IPS-20b (cell line): ENCODE data around the gene CACNB2.

Source experiments
- H3K27ac ChIP-seq: one replicate; pipeline ENCODE4 v1.5.1; 2013; ENCODE audit warnings: low read length
- H3K27me3 ChIP-seq: 2 replicates; pipeline ENCODE4 v1.6.1; 2013; ENCODE audit warnings: mild to moderate bottlenecking, low read length, inconsistent platforms; ENCODE audit not compliant: insufficient read depth
- H3K36me3 ChIP-seq: 2 replicates; pipeline ENCODE4 v1.6.1; 2013; ENCODE audit warnings: low read depth, mild to moderate bottlenecking, inconsistent platforms, low read length, moderate library complexity; ENCODE audit not compliant: insufficient read depth
- H3K4me1 ChIP-seq: 2 replicates; pipeline ENCODE4 v1.6.1; 2013; ENCODE audit warnings: mild to moderate bottlenecking, control low read depth, inconsistent platforms, low read length, moderate library complexity; ENCODE audit not compliant: insufficient read depth
- H3K4me3 ChIP-seq: 2 replicates; pipeline ENCODE4 v1.5.1; 2013; ENCODE audit warnings: mild to moderate bottlenecking, low read length, inconsistent platforms
- H3K9ac ChIP-seq: 2 replicates; pipeline ENCODE4 v1.6.1; 2013; ENCODE audit warnings: low read depth, mild to moderate bottlenecking, inconsistent platforms, low read length, moderate library complexity
- H3K9me3 ChIP-seq: 2 replicates; pipeline ENCODE4 v1.6.1; 2013; ENCODE audit warnings: mild to moderate bottlenecking, low read depth, low read length, inconsistent platforms; ENCODE audit not compliant: insufficient read depth

CACNB2 gene

DNA sequence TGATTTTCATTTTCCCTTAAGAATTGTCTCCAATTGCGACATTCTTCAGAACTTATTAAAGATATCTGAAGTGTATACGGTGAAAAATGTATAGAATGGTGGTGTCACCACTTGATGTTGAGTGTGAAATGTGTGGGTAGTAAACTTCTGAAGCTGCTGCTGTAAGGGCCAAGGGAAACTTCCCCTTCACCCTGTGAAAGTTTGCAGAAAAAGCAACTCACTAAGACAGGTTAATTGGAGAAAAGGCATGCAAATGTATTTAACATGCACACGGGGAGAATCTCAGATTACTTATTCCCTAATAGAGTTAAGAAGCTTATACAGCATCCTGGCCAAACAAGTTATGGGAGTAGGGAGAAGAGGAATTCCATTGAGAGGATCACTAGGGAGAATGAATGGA lies 338.1 kb downstream of the CACNB2 start:
- H3K27me3 ChIP-seq, result no peaks in the 10 kb centered on the region

DNA sequence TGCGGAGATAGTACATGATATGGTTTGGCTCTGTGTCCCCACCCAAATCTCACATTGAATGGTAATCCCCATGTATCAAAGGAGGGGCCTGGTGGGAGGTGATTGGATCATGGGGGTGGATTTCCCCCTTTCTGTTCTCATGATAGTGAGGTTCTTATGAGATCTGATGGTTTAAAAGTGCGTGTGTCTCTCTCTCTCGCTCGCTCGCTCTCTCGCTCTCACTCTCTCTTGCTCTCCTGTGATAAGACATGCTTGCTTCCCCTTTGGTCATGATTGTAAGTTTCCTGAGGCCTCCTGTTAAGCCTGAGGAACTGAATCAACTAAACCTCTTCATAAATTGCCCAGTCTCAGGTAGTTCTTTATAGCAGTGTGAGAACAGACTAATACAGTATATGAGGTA lies 339.3 kb downstream of the CACNB2 start:
- Histone ChIP-seq H3K4me3 (no peak overlapping the region), H3K9me3 (no peaks in the 10 kb centered on the region), H3K27ac (no peak overlapping the region), H3K4me1 (0 out of 2 replicates have a peak, but pooled peaks cover 3% of the 10 kb centered on the region), H3K36me3 (no peaks in the 10 kb centered on the region), H3K27me3 (no peaks in the 10 kb centered on the region), H3K9ac (no peak overlapping the region)

More for the DNA sequence above, 338.1 kb downstream of the CACNB2 start:
- no peak overlapping the region for H3K4me3 ChIP-seq
- 0 out of 2 replicates have a peak, but pooled peaks cover 3% of the 10 kb centered on the region for H3K4me1 ChIP-seq
- H3K9me3 ChIP-seq, result no peaks in the 10 kb centered on the region
- no peak overlapping the region for H3K9ac ChIP-seq
- H3K36me3 ChIP-seq, result no peaks in the 10 kb centered on the region
- H3K27ac ChIP-seq, result no peak overlapping the region

GRCh38 chr10:18483516-18484186 lies 343.4 kb downstream of the CACNB2 start:
- Histone ChIP-seq H3K27ac (no peak overlapping the region), H3K4me3 (no peak overlapping the region), H3K4me1 (no peaks in the 10 kb centered on the region), H3K36me3 (no peaks in the 10 kb centered on the region), H3K9me3 (no peaks in the 10 kb centered on the region), H3K27me3 (no peaks in the 10 kb centered on the region), H3K9ac (no peak overlapping the region)

- Histone ChIP-seq H3K4me1 (no peaks in the 10 kb centered on the region), H3K4me3 (no peak overlapping the region), H3K36me3 (no peaks in the 10 kb centered on the region), H3K27me3 (no peaks in the 10 kb centered on the region), H3K9ac (no peak overlapping the region), H3K9me3 (no peaks in the 10 kb centered on the region), H3K27ac (no peak overlapping the region)
Observed at GRCh38 chr10:18486438-18486837, 346.2 kb downstream of the CACNB2 start.

- no peaks in the 10 kb centered on the region for H3K4me1 ChIP-seq
- no peak overlapping the region for H3K4me3 ChIP-seq
- H3K9me3 ChIP-seq, result no peaks in the 10 kb centered on the region
- H3K9ac ChIP-seq, result no peak overlapping the region
- no peaks in the 10 kb centered on the region for H3K27me3 ChIP-seq
- H3K27ac ChIP-seq, result no peak overlapping the region
- no peaks in the 10 kb centered on the region for H3K36me3 ChIP-seq
Observed at GRCh38 chr10:18490755-18491154, 350.5 kb downstream of the CACNB2 start.

- no peak overlapping the region for H3K9ac ChIP-seq
- peaks cover 10% of the 10 kb centered on the region for H3K4me1 ChIP-seq
- H3K27me3 ChIP-seq, result no peaks in the 10 kb centered on the region
- H3K4me3 ChIP-seq, result no peak overlapping the region
- H3K36me3 ChIP-seq, result no peaks in the 10 kb centered on the region
- no peak overlapping the region for H3K27ac ChIP-seq
- no peaks in the 10 kb centered on the region for H3K9me3 ChIP-seq
Observed at GRCh38 chr10:18497806-18498369, 357.7 kb downstream of the CACNB2 start.

DNA sequence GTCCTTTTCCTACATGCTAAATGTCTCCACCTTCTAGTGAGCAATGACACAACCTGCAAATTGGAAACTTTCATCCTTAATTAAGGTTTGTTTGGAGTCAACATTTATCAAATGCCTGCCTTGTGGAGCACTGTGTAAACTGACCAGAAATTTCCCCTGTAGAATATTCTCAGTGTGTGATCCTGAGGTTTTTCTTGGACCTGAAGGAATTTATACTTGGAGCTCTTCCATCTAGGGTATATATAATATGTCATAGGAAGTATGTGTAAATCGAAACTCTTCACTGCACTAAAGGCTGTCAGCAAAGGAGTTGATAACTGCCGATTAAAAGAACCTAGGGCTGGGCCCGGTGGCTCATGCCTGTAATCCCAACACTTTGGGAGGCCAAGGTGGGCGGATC lies 358.8 kb downstream of the CACNB2 start:
- Histone ChIP-seq H3K4me1 (peaks cover 10% of the 10 kb centered on the region), H3K36me3 (no peaks in the 10 kb centered on the region), H3K27ac (no peak overlapping the region), H3K9ac (no peak overlapping the region), H3K27me3 (no peaks in the 10 kb centered on the region), H3K4me3 (no peak overlapping the region), H3K9me3 (no peaks in the 10 kb centered on the region)

GRCh38 chr10:18500576-18500975 lies 360.4 kb downstream of the CACNB2 start:
- H3K27me3 ChIP-seq, result no peaks in the 10 kb centered on the region
- peaks cover 10% of the 10 kb centered on the region for H3K4me1 ChIP-seq
- H3K27ac ChIP-seq, result no peak overlapping the region

DNA sequence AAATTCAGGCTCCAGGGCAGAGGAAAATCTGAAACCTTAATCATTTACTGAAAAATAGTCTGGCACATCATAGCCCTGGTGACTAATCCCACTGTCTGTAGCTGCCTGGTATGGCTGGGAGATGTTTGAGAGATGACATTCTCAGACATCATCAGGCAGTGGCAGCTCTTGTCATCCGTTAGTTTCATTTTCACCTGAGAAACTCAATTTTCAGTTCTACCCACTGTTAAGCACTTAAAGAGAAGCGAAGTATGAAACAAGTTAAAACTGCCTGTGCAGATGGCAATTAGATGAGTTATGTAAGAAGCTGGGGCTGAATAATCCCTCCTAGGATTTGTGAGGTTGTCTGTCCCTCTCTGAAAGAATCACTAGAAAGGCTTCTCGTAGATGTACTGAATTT lies 361.0 kb downstream of the CACNB2 start:
- no peak overlapping the region for H3K27ac ChIP-seq
- H3K36me3 ChIP-seq, result no peaks in the 10 kb centered on the region
- no peaks in the 10 kb centered on the region for H3K27me3 ChIP-seq
- H3K4me3 ChIP-seq, result no peak overlapping the region
- H3K9ac ChIP-seq, result no peak overlapping the region
- no peaks in the 10 kb centered on the region for H3K9me3 ChIP-seq
- peaks cover 10% of the 10 kb centered on the region for H3K4me1 ChIP-seq

More at GRCh38 chr10:18500576-18500975, 360.4 kb downstream of the CACNB2 start:
- H3K4me3 ChIP-seq, result no peak overlapping the region
- no peaks in the 10 kb centered on the region for H3K9me3 ChIP-seq
- no peak overlapping the region for H3K9ac ChIP-seq
- no peaks in the 10 kb centered on the region for H3K36me3 ChIP-seq

DNA sequence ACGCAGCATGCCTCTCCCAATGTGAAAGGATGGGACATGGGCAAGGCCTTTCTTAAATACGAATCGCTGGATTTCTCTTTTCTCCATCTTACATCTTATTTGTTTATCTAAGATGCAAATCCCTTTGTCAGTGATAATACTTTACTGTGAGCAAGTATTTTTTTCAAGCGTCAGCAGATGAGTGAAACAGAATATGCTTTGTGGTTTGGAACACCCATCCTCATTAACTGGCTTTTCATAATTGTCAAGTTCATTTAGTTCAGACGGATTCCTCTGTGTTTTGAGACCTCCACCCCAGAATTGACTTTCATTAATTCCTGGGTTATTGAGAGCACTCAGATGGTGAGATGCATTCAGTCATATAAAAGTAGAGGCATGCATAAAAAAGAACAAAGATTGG lies 361.4 kb downstream of the CACNB2 start:
- peaks cover 10% of the 10 kb centered on the region for H3K4me1 ChIP-seq
- no peaks in the 10 kb centered on the region for H3K36me3 ChIP-seq
- no peak overlapping the region for H3K27ac ChIP-seq
- no peaks in the 10 kb centered on the region for H3K27me3 ChIP-seq
- no peaks in the 10 kb centered on the region for H3K9me3 ChIP-seq
- no peak overlapping the region for H3K9ac ChIP-seq
- no peak overlapping the region for H3K4me3 ChIP-seq

DNA sequence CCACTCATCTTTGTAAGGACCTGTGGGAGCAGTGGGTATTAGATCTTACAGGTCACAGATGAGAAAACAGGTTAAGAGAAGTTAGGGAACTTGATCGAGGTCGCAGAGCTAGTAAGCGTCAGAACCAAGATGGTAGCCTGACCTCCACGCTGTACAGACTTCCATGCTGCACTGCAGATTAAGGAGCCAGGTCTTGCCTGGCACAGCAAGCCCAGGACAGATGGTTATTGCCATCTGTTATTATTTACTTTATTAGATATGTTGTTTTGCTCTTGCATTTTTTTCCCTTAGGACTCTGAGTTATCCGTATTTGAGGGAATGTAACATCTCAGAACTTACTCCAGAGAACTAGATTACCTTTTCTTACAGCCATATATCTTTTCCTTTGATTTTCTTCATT lies 363.9 kb downstream of the CACNB2 start:
- Histone ChIP-seq H3K9ac (no peak overlapping the region), H3K27ac (no peak overlapping the region), H3K4me3 (no peak overlapping the region), H3K27me3 (no peaks in the 10 kb centered on the region), H3K36me3 (no peaks in the 10 kb centered on the region), H3K9me3 (no peaks in the 10 kb centered on the region), H3K4me1 (no peaks in the 10 kb centered on the region)

DNA sequence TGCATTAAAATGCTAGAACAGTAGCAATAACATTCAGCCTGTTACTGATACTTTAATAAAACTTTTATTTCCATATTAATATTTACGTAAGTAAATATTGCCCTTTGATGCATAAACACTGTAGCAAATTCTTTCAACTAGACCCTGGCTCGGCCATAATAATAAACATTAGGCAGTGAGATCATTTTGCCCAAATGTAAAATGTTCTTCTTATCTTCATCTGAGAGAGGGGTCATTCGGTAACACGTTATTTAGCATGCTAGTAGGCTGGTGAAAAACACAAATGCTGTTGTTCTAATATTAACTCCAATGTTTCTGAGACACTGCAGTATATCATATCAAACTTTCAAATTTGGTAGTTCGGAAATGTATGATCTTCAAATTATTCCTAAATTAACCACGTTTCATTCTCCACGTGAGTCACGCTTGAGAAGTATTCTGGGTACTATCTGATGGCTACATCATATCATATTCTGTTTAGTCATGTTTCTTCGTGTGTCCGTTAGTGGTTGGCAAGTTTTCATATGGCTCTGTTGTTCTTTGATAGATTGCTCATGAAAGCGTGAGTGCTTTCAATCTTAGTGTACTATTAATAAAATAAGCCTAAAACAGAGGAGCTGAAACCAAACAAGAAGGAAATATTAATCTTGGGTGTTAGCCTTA lies 365.4 kb downstream of the CACNB2 start:
- H3K4me3 ChIP-seq, result no peak overlapping the region
- H3K4me1 ChIP-seq, result no peaks in the 10 kb centered on the region
- H3K36me3 ChIP-seq, result no peaks in the 10 kb centered on the region
- H3K27ac ChIP-seq, result no peak overlapping the region
- no peak overlapping the region for H3K9ac ChIP-seq
- no peaks in the 10 kb centered on the region for H3K27me3 ChIP-seq
- H3K9me3 ChIP-seq, result no peaks in the 10 kb centered on the region
